Islet precursor cell (in vitro differentiated cells): ENCODE data around the gene MRPL40.

Experiments
- DNase-seq: peaks from one replicate; pipeline ENCODE4 v3.0.0-alpha.2; 2018

Gene MRPL40

GRCh38 chr22:19463491-19464469 lies 31.4 kb downstream of the MRPL40 start:
- DNase-seq: peak; percentile 90

- DNase-seq: no peak
These were observed 32.2 kb downstream of the MRPL40 start for GRCh38 chr22:19464546-19464945.

- DNase-seq: no peak
These were observed 32.6 kb downstream of the MRPL40 start for GRCh38 chr22:19464975-19465374.

DNA sequence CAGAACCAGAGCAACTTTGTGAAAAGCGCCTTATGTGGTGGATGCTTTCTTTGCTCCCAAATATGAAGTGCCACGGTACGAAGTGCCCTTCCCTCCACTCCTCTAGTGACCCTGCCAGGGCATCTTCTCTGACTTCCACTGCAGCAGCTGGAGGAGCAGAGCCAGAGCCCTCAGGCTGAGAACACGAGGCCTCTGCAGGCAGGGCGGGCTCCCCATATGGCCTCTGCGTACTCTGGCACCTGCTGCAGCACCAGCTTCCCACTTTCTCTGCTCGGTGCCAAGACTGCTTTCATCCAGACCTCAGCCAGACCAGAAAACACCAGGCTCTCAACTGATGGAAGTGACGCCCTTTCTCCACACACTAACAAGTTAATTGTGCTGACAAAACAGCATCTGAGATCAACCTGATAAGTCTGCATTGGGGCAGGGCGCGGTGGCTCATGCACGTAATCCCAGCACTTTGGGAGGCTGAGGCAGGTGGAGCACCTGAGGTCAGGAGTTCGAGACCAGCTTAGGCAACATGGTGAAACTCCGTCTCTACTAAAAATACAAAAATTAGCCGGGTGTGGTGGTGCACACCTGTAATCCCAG lies 33.9 kb downstream of the MRPL40 start:
- DNase-seq: no peak

GRCh38 chr22:19466848-19467752 lies 34.8 kb downstream of the MRPL40 start:
- DNase-seq: no peak

- no peak for DNase-seq
These were observed 35.6 kb downstream of the MRPL40 start for GRCh38 chr22:19467912-19468311.

- DNase-seq: no peak
These were observed 37.1 kb downstream of the MRPL40 start for GRCh38 chr22:19469421-19469820.

DNA sequence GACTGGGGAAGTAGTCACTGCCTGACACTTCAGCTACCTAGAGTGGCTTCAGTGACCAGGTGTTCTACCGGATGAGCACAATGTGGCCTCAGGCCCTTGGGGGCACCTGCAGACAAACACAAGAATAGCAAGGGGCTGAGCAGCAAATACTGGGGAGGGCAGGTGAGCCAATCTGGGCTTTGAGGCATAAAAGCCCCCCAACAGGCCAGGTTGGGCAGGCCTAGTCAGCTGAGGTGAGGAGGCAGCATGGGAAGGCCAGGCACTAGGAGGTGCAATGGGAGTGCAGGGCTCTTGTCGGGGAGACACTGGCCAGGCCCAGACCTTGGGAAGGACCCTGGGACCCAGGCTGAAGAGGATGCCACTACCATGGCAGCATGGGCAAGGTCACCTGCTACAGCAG lies 37.7 kb downstream of the MRPL40 start:
- no peak for DNase-seq

GRCh38 chr22:19471572-19471971 lies 39.2 kb downstream of the MRPL40 start:
- no peak for DNase-seq

GRCh38 chr22:19472233-19472632 lies 39.9 kb downstream of the MRPL40 start:
- no peak for DNase-seq

- DNase-seq: no peak
These were observed 41.2 kb downstream of the MRPL40 start for GRCh38 chr22:19473578-19473977.

DNA sequence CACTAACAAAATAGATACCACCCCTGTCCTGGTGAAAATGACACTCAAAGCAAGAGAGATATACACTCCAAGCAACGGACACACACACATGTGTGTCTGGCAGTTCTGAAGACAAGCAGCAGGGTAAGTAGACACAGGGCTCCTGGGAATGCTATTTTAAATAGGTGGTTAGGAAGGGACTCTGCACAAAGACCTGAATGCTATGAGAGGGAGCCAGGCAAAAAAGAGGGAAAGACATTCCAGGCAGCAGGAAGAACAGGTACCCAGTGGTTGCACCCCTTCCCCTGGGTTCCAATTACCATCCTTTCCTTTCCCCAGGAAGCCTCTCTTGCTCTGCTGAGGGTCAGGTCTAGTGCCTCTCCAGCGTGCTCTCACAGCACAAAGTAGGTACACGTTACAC lies 43.7 kb downstream of the MRPL40 start:
- DNase-seq: no peak

- no peak for DNase-seq
These were observed 45.1 kb downstream of the MRPL40 start for GRCh38 chr22:19477321-19478044.

GRCh38 chr22:19478045-19478900 lies 45.9 kb downstream of the MRPL40 start:
- DNase-seq: no peak

DNA sequence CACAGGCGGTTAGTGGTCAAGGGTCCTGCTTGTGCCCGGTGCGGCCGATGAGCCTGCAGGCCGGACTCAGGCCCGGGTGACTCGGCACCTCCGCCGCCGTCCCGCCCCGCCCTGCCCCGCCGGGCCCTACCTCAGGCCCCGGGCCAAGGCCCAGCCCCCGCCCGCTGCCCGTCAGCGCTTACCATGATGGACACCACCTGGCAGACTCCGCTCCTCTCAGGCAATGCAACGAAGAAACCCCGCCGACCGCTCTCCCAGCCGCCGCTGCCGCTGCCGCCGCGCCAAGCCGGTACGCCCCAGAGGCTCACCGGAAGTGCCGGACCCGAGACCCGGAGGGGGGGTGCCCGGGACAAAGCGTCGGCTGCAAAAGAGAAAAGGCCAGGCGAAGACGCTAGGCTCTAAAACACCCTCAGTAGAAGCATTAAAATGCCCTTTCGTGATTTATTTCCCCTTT lies 46.6 kb downstream of the MRPL40 start, which contains the start of gene UFD1:
UFD1 (minus strand) TSS at position 293 of the 454 bp plus-strand sequence; CDS start at position 185, 108 bp downstream.
- DNase-seq: peak; percentile 87

GRCh38 chr22:19479355-19480172 lies 47.2 kb downstream of the MRPL40 start, which contains the start of gene CDC45:
CDC45 (plus strand) TSS chr22:19479920; CDS start chr22:19479969, 49 bp downstream.
- peak; percentile 99 for DNase-seq

DNA sequence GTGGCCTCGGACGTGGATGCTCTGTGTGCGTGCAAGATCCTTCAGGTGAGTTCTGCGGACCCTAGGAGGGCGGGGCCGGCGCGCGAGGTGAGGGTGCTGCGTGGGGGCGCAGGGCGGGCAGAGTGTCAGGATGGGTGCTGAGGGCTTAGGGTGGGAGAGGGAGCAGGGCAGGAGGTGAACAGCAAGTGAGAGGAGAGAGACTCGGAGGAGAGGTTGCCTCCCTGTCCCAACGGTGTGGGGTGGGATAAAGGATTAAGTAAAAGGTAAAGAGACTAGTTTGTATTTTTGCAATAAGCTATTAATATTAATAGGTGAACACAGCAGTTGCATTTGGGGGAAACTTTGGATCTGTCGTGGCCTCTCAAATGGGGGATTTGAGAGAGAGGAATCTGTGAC lies 47.8 kb downstream of the MRPL40 start:
- no peak for DNase-seq

- DNase-seq: no peak
These were observed 48.4 kb downstream of the MRPL40 start for GRCh38 chr22:19480789-19481188.

DNA sequence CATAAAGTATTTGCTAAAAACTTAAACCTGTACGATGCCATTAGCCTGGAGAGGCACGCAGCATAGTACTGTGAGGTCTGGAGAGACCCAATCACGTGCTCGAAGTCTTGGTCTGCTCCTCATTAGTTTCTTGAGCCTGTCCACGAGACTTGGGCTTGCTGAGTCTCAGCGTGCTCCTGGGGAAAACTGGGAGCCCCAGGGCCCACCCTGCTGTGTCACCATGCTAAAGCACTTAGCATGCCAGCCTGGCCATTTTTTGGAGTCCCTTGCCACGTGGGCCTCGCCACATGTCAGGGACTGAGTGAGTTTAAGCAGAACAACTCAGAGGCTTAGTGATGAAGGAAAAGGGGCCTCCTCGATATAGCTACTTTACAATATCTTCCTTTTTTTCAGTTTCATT lies 50.0 kb downstream of the MRPL40 start:
- DNase-seq: no peak
